Endothelial cell (in vitro differentiated cells): ENCODE results near the gene DTNBP1. TPM values are rescaled to one million over a fixed set of nuclear protein-coding genes. Genes with fewer than 3 reads are reported as not detected.

Experiments used
- DNase-seq: peaks from one replicate; pipeline ENCODE4 v3.0.0; 2021; ENCODE audit warnings: low spot score
- H3K27ac Mint-ChIP-seq: one replicate; pipeline ENCODE4 v1.8.0; 2021; ENCODE audit warnings: mixed read lengths, inconsistent platforms; ENCODE audit not compliant: unreplicated experiment
- H3K27me3 Mint-ChIP-seq: one replicate; pipeline ENCODE4 v1.8.0; 2021; ENCODE audit warnings: mild to moderate bottlenecking, moderate library complexity, mixed read lengths, inconsistent platforms; ENCODE audit not compliant: unreplicated experiment
- H3K36me3 Mint-ChIP-seq: one replicate; pipeline ENCODE4 v1.8.0; 2021; ENCODE audit warnings: mild to moderate bottlenecking, low read depth, mixed read lengths, inconsistent platforms; ENCODE audit not compliant: unreplicated experiment
- H3K4me1 Mint-ChIP-seq: one replicate; pipeline ENCODE4 v1.8.0; 2021; ENCODE audit warnings: mild to moderate bottlenecking, mixed read lengths, inconsistent platforms; ENCODE audit not compliant: unreplicated experiment
- H3K4me3 Mint-ChIP-seq: one replicate; pipeline ENCODE4 v1.8.0; 2021; ENCODE audit warnings: mild to moderate bottlenecking, mixed read lengths, inconsistent platforms; ENCODE audit not compliant: unreplicated experiment
- H3K9me3 Mint-ChIP-seq: one replicate; pipeline ENCODE4 v1.8.0; 2021; ENCODE audit warnings: mixed read lengths, inconsistent platforms; ENCODE audit not compliant: unreplicated experiment
- CTCF ChIP-seq: fragments of 200-600 bp; sonication (generic); IDR thresholded peaks from one replicate; pipeline ENCODE4 v1.5.0; 2021; ENCODE audit warnings: antibody characterized with exemption; ENCODE audit not compliant: unreplicated experiment
- total RNA-seq: library from RNA; stranded (reverse); fragmentation: NEBNext Ultra II Directional; extraction: Animal tissue kit (Norgen Biotek cat#: 25700); gene quantifications from one replicate; pipeline ENCODE4 v1.2.1, GENCODE V29; 2021; ENCODE audit not compliant: unreplicated experiment

The DTNBP1 gene
- total RNA-seq, 1 donor from 2014 or later: 19.3 TPM

- TF ChIP-seq CTCF: no peak
- peaks cover 14% of the 10 kb centered on the region for H3K4me1 Mint-ChIP-seq
- H3K9me3 Mint-ChIP-seq: no peaks in the 10 kb centered on the region
- H3K27me3 Mint-ChIP-seq: peaks cover 25% of the 10 kb centered on the region
- no peak for DNase-seq
- H3K36me3 Mint-ChIP-seq: peaks cover 55% of the 10 kb centered on the region
- H3K27ac Mint-ChIP-seq: no peak overlapping the region
- H3K4me3 Mint-ChIP-seq: no peak overlapping the region
Observed at GRCh38 chr6:15499591-15499990, 163.2 kb downstream of the DTNBP1 start.

GRCh38 chr6:15499125-15499524 is 163.7 kb downstream of the DTNBP1 start:
- H3K27ac Mint-ChIP-seq: peak overlapping the region; percentile 31
- no peak for TF ChIP-seq CTCF
- peaks cover 52% of the 10 kb centered on the region for H3K36me3 Mint-ChIP-seq
- H3K4me3 Mint-ChIP-seq: no peak overlapping the region
- no peak for DNase-seq
- peaks cover 14% of the 10 kb centered on the region for H3K4me1 Mint-ChIP-seq
- peaks cover 25% of the 10 kb centered on the region for H3K27me3 Mint-ChIP-seq
- no peaks in the 10 kb centered on the region for H3K9me3 Mint-ChIP-seq

- TF ChIP-seq CTCF: no peak
- peaks cover 24% of the 10 kb centered on the region for H3K27me3 Mint-ChIP-seq
- H3K9me3 Mint-ChIP-seq: no peaks in the 10 kb centered on the region
- no peak for DNase-seq
- no peak overlapping the region for H3K4me3 Mint-ChIP-seq
- peaks cover 50% of the 10 kb centered on the region for H3K36me3 Mint-ChIP-seq
- peaks cover 14% of the 10 kb centered on the region for H3K4me1 Mint-ChIP-seq
- no peak overlapping the region for H3K27ac Mint-ChIP-seq
Observed at GRCh38 chr6:15498640-15499039, 164.2 kb downstream of the DTNBP1 start.

GRCh38 chr6:15496345-15497131 is 166.3 kb downstream of the DTNBP1 start:
- Mint-ChIP-seq H3K27me3 (peaks cover 21% of the 10 kb centered on the region), H3K36me3 (peaks cover 53% of the 10 kb centered on the region), H3K27ac (peak overlapping the region; percentile 59), H3K4me1 (peaks cover 33% of the 10 kb centered on the region), H3K9me3 (no peaks in the 10 kb centered on the region), H3K4me3 (peak overlapping the region; percentile 74)
- no peak for DNase-seq
- TF ChIP-seq CTCF: no peak

- peaks cover 21% of the 10 kb centered on the region for H3K27me3 Mint-ChIP-seq
- DNase-seq: no peak
- peaks cover 45% of the 10 kb centered on the region for H3K36me3 Mint-ChIP-seq
- no peak for TF ChIP-seq CTCF
- peaks cover 29% of the 10 kb centered on the region for H3K4me1 Mint-ChIP-seq
- H3K27ac Mint-ChIP-seq: peak overlapping the region; percentile 58
- no peaks in the 10 kb centered on the region for H3K9me3 Mint-ChIP-seq
- peak overlapping the region; percentile 43 for H3K4me3 Mint-ChIP-seq
Observed at GRCh38 chr6:15495375-15495901, 167.4 kb downstream of the DTNBP1 start.
